ENCODE results near the gene IFNA17. TPM values are rescaled to one million over a fixed set of nuclear protein-coding genes. Genes with fewer than 3 reads are reported as not detected.

IFNA17 gene
- total RNA-seq, 2 experiments from 2014 or later, result not detected

- POLR2A ChIA-PET, result no interaction called here
- TF ChIP-seq CTCF (IDR thresholded peaks at IDR 0.05), result no peak
- no peak overlapping the region for H3K27ac Mint-ChIP-seq
- CTCF ChIA-PET, result interaction anchor here (1.0 to 1.3 kb wide), 3 partner anchors 14 to 523 kb away, joined by 3 read pairs; no protein-coding TSS in a partner anchor
- peaks cover 2% of the 10 kb centered on the region for H3K4me1 Mint-ChIP-seq (ENCODE audit: low read depth)
- ATAC-seq, result no peak
- no peaks in the 10 kb centered on the region for H3K9me3 Mint-ChIP-seq
- H3K4me3 Mint-ChIP-seq, result no peak overlapping the region
- H3K27me3 Mint-ChIP-seq, result peaks cover 14% of the 10 kb centered on the region
- no peak for DNase-seq
- intact Hi-C loops (cut with micrococcal nuclease), result no loop called here
- H3K36me3 Mint-ChIP-seq (ENCODE audit: low read depth), result no peaks in the 10 kb centered on the region
Measured at GRCh38 chr9:21265421-21266189, 37.6 kb upstream of the IFNA17 start.

GRCh38 chr9:21255538-21256212 is 27.7 kb upstream of the IFNA17 start:
- ATAC-seq (no peak), DNase-seq (no peak)
- CTCF ChIA-PET, result interaction anchor here (0.8 to 1.3 kb wide), 2 partner anchors 59 to 62 kb away, joined by 3 read pairs; no protein-coding TSS in a partner anchor
- Mint-ChIP-seq H3K36me3 (ENCODE audit: low read depth) (no peaks in the 10 kb centered on the region), H3K4me3 (no peak overlapping the region), H3K27me3 (peaks cover 3% of the 10 kb centered on the region), H3K27ac (no peak overlapping the region), H3K9me3 (no peaks in the 10 kb centered on the region), H3K4me1 (ENCODE audit: low read depth) (peaks cover 5% of the 10 kb centered on the region)
- POLR2A ChIA-PET, result no interaction called here
- no peak for TF ChIP-seq CTCF (IDR thresholded peaks at IDR 0.05)
- intact Hi-C loops (cut with micrococcal nuclease), result no loop called here

- ChIA-PET POLR2A (interaction anchor here (0.7 kb wide), 1 partner anchor 153 kb away, joined by 3 read pairs; no protein-coding TSS in a partner anchor), CTCF (interaction anchor here (0.7 to 4.5 kb wide), 33 partner anchors 9 to 538 kb away, joined by 3 to 37 read pairs (median 4); no protein-coding TSS in a partner anchor)
- TF ChIP-seq CTCF (IDR thresholded peaks at IDR 0.05), result peak; percentile 56
- ATAC-seq (peak; percentile 67), DNase-seq (peak; percentile 37)
- Mint-ChIP-seq H3K27me3 (peaks cover 3% of the 10 kb centered on the region), H3K36me3 (ENCODE audit: low read depth) (no peaks in the 10 kb centered on the region), H3K27ac (no peak overlapping the region), H3K4me1 (ENCODE audit: low read depth) (peaks cover 5% of the 10 kb centered on the region), H3K9me3 (no peaks in the 10 kb centered on the region), H3K4me3 (no peak overlapping the region)
- intact Hi-C loops (cut with micrococcal nuclease), result no loop called here
Measured at GRCh38 chr9:21252721-21253547, 24.9 kb upstream of the IFNA17 start.

GRCh38 chr9:21251638-21252037 is 23.6 kb upstream of the IFNA17 start:
- Mint-ChIP-seq H3K27ac (no peak overlapping the region), H3K4me3 (no peak overlapping the region), H3K36me3 (ENCODE audit: low read depth) (no peaks in the 10 kb centered on the region), H3K27me3 (peaks cover 3% of the 10 kb centered on the region), H3K4me1 (ENCODE audit: low read depth) (peaks cover 5% of the 10 kb centered on the region), H3K9me3 (no peaks in the 10 kb centered on the region)
- CTCF ChIA-PET, result interaction anchor here (0.9 to 4.5 kb wide), 12 partner anchors 12 to 182 kb away, joined by 3 to 37 read pairs (median 5); partner anchors contain the start of gene IFNA14
- DNase-seq (no peak), ATAC-seq (no peak)
- POLR2A ChIA-PET, result no interaction called here
- intact Hi-C loops (cut with micrococcal nuclease), result no loop called here
- no peak for TF ChIP-seq CTCF (IDR thresholded peaks at IDR 0.05)

Data from activated CD8-positive, alpha-beta T cell treated with anti-CD3 and anti-CD28 coated beads for 36 hours (primary cell).